T-helper 1 cell treated with Interleukin-12 subunit alpha and Interleukin-12 subunit beta and Interleukin-4 antibody, amounts not matched to agents 30 μg/mL and 1 μg/mL, for 36 hours (primary cell): ENCODE data around the gene RHOH.
A peak's percentile ranks its signal among the peaks of the same experiment; 100 is the strongest.

Source experiments
- H3K27ac Mint-ChIP-seq: one replicate; pipeline ENCODE4 v1.8.0; 2021; ENCODE audit warnings: mild to moderate bottlenecking, mixed read lengths
- H3K27me3 Mint-ChIP-seq: one replicate; pipeline ENCODE4 v1.8.0; 2021; ENCODE audit warnings: low read depth, mixed read lengths
- H3K36me3 Mint-ChIP-seq: one replicate; pipeline ENCODE4 v1.8.0; 2021; ENCODE audit warnings: low read depth, mixed read lengths
- H3K4me1 Mint-ChIP-seq: one replicate; pipeline ENCODE4 v1.8.0; 2021; ENCODE audit warnings: low read depth, mixed read lengths
- H3K4me3 Mint-ChIP-seq: one replicate; pipeline ENCODE4 v1.8.0; 2021; ENCODE audit warnings: mild to moderate bottlenecking, moderate library complexity, mixed read lengths
- H3K9me3 Mint-ChIP-seq: one replicate; pipeline ENCODE4 v1.8.0; 2021; ENCODE audit warnings: mixed read lengths

The RHOH gene

DNA sequence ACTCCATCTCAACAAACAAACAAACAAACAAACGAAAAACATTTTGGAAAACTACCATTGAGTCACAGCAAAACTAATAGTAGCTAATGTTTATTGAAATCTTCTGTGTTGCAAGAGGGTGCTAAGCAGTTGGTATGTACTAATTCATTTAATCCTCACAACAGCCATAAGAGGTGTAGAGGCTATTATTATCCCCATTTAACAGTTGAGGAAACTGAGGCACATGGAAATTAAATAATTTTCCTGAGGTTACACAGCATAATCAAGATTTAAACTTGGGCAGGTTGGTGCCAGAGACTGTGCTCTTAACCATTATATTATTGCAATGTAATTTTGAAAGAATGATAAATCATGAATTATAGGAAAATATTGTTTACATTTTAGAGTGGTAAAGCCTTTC is 17.5 kb upstream of the RHOH start:
- Mint-ChIP-seq H3K36me3 (peaks cover 2% of the 10 kb centered on the region), H3K27me3 (peaks cover 3% of the 10 kb centered on the region), H3K4me1 (peaks cover 19% of the 10 kb centered on the region), H3K27ac (no peak overlapping the region), H3K9me3 (peaks cover 3% of the 10 kb centered on the region), H3K4me3 (no peak overlapping the region)

GRCh38 chr4:40180356-40180755 is 16.5 kb upstream of the RHOH start:
- peaks cover 20% of the 10 kb centered on the region for H3K4me1 Mint-ChIP-seq
- peaks cover 3% of the 10 kb centered on the region for H3K9me3 Mint-ChIP-seq
- no peak overlapping the region for H3K27ac Mint-ChIP-seq
- H3K4me3 Mint-ChIP-seq, result no peak overlapping the region
- H3K27me3 Mint-ChIP-seq, result peaks cover 3% of the 10 kb centered on the region
- peaks cover 2% of the 10 kb centered on the region for H3K36me3 Mint-ChIP-seq

- Mint-ChIP-seq H3K9me3 (peaks cover 3% of the 10 kb centered on the region), H3K4me3 (no peak overlapping the region), H3K4me1 (peaks cover 18% of the 10 kb centered on the region), H3K36me3 (peaks cover 2% of the 10 kb centered on the region), H3K27ac (no peak overlapping the region), H3K27me3 (peaks cover 3% of the 10 kb centered on the region)
These were observed 14.8 kb upstream of the RHOH start for GRCh38 chr4:40182001-40182400.

DNA sequence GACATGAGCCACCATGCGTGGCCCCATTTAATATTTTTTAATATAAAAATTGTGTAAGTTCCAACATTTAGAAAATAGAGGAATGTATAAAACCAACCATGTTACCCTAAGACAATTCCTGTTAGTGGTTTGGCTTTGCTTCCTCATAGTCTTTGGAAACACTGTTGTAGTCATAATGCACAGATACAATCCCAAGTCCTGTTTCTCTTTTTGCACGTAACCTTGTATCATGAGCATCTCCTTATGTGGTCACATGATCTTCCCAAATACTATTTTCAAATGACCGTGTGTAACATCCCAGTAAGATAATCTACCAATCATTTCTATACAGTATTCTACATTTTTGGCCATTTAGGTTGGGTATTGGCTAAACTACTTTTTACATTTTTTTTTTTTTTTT is 13.9 kb upstream of the RHOH start:
- Mint-ChIP-seq H3K36me3 (peaks cover 6% of the 10 kb centered on the region), H3K4me3 (no peak overlapping the region), H3K4me1 (peaks cover 23% of the 10 kb centered on the region), H3K27me3 (no peaks in the 10 kb centered on the region), H3K9me3 (peaks cover 3% of the 10 kb centered on the region), H3K27ac (no peak overlapping the region)

DNA sequence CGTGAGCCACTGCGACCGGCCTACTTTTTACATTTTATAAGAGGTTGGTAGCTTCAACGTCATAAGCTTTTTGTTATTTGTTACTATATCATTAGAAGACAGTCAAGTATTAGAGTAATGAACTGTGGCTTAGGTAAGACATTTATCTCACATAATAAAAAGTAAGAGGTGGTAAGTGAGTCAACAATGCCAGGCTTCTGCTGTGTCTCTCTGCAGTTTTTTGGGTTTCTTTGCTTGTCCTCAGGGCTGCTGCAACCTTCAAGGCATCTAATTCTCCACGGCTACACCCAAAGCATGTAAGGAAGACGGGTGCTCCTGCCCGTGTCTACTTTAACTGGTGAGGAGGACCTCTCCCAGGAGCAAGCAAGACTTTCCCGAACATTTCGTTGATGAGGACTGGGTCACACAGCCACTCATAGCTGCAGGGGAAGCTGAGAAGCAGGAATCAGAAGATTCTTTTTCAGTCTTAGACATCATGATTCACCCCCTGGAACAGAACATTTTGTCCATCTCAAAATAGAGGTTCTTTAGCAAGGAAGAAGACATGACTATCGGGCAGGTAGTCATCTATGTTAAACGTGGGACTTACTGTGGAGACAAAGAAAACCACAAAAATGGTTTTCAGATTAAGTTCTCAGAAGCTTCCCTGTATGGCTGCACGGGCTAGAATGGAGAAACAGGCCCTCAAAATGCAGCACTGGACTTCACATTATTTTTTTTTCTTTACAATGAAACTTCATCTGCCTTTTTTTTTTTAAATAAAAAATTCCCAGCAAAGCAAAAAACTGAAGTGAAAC is 13.0 kb upstream of the RHOH start:
- H3K4me3 Mint-ChIP-seq, result peak overlapping the region; percentile 38
- H3K4me1 Mint-ChIP-seq, result peaks cover 21% of the 10 kb centered on the region
- peak overlapping the region; percentile 50 for H3K27ac Mint-ChIP-seq
- peaks cover 3% of the 10 kb centered on the region for H3K9me3 Mint-ChIP-seq
- H3K27me3 Mint-ChIP-seq, result no peaks in the 10 kb centered on the region
- H3K36me3 Mint-ChIP-seq, result peaks cover 6% of the 10 kb centered on the region

DNA sequence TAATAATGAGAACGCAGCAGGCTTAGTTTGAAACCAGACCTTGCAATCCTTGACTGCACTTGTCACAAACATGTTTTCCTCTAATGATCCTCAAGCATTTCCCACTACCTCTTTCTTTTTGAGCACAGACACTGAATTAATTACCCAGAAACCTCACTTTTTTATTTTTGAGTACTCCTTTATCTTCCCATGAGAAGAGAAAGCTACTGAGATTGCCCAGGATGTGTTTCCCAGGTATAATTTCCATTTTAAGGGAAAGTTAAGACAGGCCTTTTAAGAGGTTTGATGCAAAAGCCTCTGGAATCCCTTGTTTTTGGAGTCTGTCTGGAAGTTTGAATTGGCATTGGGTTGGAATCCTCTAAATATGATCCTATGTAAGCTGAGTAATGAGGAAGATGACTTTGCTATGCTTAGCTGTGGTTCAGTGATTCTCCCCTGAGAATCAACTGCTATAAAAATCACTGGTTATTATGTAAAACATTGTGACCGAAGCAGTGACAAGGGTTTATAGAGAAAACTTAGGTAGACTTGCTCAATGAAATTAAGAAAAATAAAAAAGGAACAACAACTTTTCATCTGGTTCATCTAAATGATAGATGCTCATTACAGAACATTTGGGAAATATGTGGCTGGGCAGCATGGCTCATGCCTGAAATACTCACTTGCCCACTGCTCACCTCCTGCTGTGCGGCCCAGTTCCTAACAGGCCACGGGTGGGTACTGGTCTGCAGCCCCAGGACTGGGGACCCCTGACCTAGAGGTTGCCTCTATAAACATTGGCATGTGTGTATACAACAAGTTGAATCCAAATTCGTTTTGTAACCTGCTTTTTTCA is 10.8 kb upstream of the RHOH start:
- no peak overlapping the region for H3K27ac Mint-ChIP-seq
- H3K4me1 Mint-ChIP-seq, result peaks cover 37% of the 10 kb centered on the region
- no peaks in the 10 kb centered on the region for H3K27me3 Mint-ChIP-seq
- H3K9me3 Mint-ChIP-seq, result peaks cover 3% of the 10 kb centered on the region
- H3K36me3 Mint-ChIP-seq, result peaks cover 10% of the 10 kb centered on the region
- no peak overlapping the region for H3K4me3 Mint-ChIP-seq

DNA sequence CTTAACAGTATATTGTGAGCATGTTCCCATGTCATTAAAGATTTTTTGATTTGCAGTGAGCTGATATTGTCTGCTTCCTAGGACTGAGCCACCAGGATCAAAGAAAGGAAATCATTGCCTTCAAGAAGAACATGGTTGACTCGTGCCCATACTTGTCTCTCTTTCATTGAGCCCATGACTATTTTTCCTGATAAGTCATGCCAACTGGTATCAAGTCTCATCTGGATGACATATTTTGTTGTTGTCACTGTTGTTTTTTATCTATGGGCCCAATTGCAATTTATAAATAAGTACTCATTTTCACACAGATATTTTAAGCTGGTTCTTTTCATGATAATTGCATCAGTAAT is 10.2 kb upstream of the RHOH start:
- Mint-ChIP-seq H3K4me1 (peaks cover 40% of the 10 kb centered on the region), H3K27me3 (no peaks in the 10 kb centered on the region), H3K9me3 (no peaks in the 10 kb centered on the region), H3K4me3 (no peak overlapping the region), H3K36me3 (peaks cover 9% of the 10 kb centered on the region), H3K27ac (no peak overlapping the region)

GRCh38 chr4:40187386-40187906 is 9.4 kb upstream of the RHOH start:
- H3K4me1 Mint-ChIP-seq, result peaks cover 48% of the 10 kb centered on the region
- H3K27me3 Mint-ChIP-seq, result no peaks in the 10 kb centered on the region
- H3K36me3 Mint-ChIP-seq, result peaks cover 9% of the 10 kb centered on the region
- H3K4me3 Mint-ChIP-seq, result peak overlapping the region; percentile 16
- no peaks in the 10 kb centered on the region for H3K9me3 Mint-ChIP-seq
- peak overlapping the region; percentile 31 for H3K27ac Mint-ChIP-seq

- H3K36me3 Mint-ChIP-seq, result peaks cover 9% of the 10 kb centered on the region
- H3K27ac Mint-ChIP-seq, result peak overlapping the region; percentile 98
- peak overlapping the region; percentile 87 for H3K4me3 Mint-ChIP-seq
- H3K9me3 Mint-ChIP-seq, result no peaks in the 10 kb centered on the region
- H3K27me3 Mint-ChIP-seq, result no peaks in the 10 kb centered on the region
- H3K4me1 Mint-ChIP-seq, result peaks cover 60% of the 10 kb centered on the region
These were observed 6.8 kb upstream of the RHOH start for GRCh38 chr4:40190019-40190418.

DNA sequence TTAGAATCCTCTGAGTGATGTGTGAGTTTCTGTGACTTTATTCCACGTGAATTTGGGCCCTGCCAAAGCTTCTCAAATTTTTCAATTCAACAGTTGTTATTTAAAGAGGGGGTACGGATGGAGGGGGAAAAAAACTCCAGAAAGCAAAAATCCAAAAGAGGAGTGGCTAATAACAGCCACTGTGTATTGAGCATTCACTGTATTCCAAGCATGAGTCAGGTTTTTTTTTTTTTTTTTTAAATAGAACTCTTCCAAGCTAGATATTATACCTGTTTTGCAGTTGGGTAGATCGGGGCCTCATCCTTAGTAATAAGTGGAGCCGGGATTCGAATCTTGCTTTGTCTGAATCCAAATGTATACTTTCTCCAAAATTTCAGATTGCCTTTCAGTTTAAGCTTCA is 6.4 kb upstream of the RHOH start:
- Mint-ChIP-seq H3K9me3 (no peaks in the 10 kb centered on the region), H3K4me3 (peak overlapping the region; percentile 87), H3K27ac (peak overlapping the region; percentile 98), H3K36me3 (peaks cover 9% of the 10 kb centered on the region), H3K27me3 (no peaks in the 10 kb centered on the region), H3K4me1 (peaks cover 63% of the 10 kb centered on the region)

GRCh38 chr4:40190880-40191815 is 5.7 kb upstream of the RHOH start:
- Mint-ChIP-seq H3K9me3 (no peaks in the 10 kb centered on the region), H3K4me1 (peaks cover 69% of the 10 kb centered on the region), H3K36me3 (peaks cover 9% of the 10 kb centered on the region), H3K27me3 (no peaks in the 10 kb centered on the region), H3K4me3 (peak overlapping the region; percentile 87), H3K27ac (peak overlapping the region; percentile 98)

- Mint-ChIP-seq H3K4me1 (peaks cover 75% of the 10 kb centered on the region), H3K9me3 (no peaks in the 10 kb centered on the region), H3K27me3 (no peaks in the 10 kb centered on the region), H3K36me3 (peaks cover 14% of the 10 kb centered on the region), H3K4me3 (peak overlapping the region; percentile 79), H3K27ac (peak overlapping the region; percentile 98)
These were observed 4.5 kb upstream of the RHOH start for GRCh38 chr4:40192114-40193015.

DNA sequence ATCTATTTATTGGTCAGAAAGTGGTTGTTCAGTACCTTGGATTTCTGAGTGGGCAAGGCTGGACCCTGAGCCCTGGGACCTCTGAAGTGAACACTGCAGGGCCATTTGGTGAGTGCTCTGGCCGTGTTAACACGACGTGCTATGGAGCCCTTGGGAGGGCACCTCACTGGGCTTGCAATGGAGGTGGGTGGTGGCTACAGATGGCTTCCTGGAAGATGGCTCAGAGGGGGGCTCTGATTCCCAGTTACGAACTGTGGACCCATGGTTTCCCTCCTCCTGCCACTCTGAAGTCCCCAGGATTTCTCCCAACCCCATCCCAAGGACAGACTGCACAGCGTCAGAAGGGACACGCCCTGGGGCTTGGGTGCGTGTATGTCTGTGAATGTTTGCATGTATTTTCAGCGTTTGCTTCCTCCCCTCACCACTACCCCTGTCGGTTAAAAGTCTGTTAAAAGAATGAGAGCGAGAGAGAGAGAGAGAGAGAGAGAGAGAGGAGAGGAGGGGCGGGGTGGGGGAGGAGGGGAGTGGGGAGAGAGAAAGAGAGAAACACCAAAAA is 3.7 kb upstream of the RHOH start:
- peaks cover 14% of the 10 kb centered on the region for H3K36me3 Mint-ChIP-seq
- H3K27me3 Mint-ChIP-seq, result no peaks in the 10 kb centered on the region
- H3K9me3 Mint-ChIP-seq, result no peaks in the 10 kb centered on the region
- H3K4me3 Mint-ChIP-seq, result peak overlapping the region; percentile 79
- H3K27ac Mint-ChIP-seq, result peak overlapping the region; percentile 98
- peaks cover 71% of the 10 kb centered on the region for H3K4me1 Mint-ChIP-seq
